ENCODE measurements around the gene FSD1L. TPM values are rescaled to one million over a fixed set of nuclear protein-coding genes. Genes with fewer than 3 reads are reported as not detected.

FSD1L gene
- polyA plus RNA-seq, 1 donor (not counting 4 experiments of a cell fraction or from before 2014, with no cell fraction given), result 5.2 TPM

DNA sequence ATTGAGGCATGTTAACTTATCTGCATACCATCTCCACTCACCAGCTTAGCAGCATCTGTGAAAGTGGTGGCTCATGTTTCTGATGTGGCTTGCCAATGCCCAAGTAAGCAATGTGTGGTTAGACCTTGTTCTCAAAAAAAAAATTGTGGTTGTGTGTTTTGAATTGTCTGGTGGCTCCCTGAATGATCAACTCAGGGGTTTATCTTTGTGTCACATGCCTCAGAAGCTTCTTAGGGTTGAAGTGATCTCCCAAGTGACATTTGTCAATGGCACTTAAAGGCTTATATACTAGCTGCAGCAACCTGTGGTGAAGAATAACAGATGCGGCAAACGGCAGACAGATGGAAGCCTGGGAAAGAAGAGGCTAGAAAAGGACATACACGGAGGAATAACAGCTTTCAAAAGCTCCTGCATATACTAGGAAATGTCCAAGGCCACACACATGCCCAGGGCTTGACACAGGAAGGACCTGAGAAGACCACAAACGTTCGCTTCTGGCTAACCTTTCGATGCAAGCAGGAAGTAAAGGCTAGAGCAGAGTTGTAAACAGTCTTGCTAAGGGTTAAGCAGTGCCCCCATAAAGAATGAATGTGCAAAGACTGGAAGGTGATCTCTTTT is 42.2 kb upstream of the FSD1L start:
- Histone ChIP-seq H3K4me1 (ENCODE audit: control insufficient read depth, extremely low read depth, insufficient read depth, low read length) (no peaks in the 10 kb centered on the region), H3K27ac (ENCODE audit: control insufficient read depth, insufficient read depth, low read length) (no peak overlapping the region), H2AFZ (ENCODE audit: control insufficient read depth, low read length) (no peak overlapping the region), H3K9me3 (ENCODE audit: control insufficient read depth, low read depth, low read length) (no peaks in the 10 kb centered on the region), H3K9ac (ENCODE audit: control insufficient read depth, extremely low read depth, insufficient read depth, low read length) (no peak overlapping the region), H3K27me3 (ENCODE audit: control insufficient read depth, extremely low read depth, insufficient read depth, low read length) (no peaks in the 10 kb centered on the region), H3K36me3 (ENCODE audit: control insufficient read depth in 2 of 2, extremely low read depth in 1 of 2, insufficient read depth in 2 of 2, low read length in 2 of 2) (no peaks in the 10 kb centered on the region), H3K9me1 (ENCODE audit: control insufficient read depth, extremely low read depth, insufficient read depth, low read length) (no peaks in the 10 kb centered on the region), H3K4me3 (ENCODE audit: control insufficient read depth in 2 of 3, extremely low read depth in 1 of 3, insufficient read depth in 2 of 3, low read depth in 1 of 3, low read length in 3 of 3) (no peak overlapping the region), H3K79me2 (ENCODE audit: control insufficient read depth, insufficient read depth, low read length) (no peaks in the 10 kb centered on the region), H4K20me1 (ENCODE audit: control insufficient read depth, extremely low read depth, insufficient read depth, low read length) (no peaks in the 10 kb centered on the region), H3K4me2 (ENCODE audit: control insufficient read depth, extremely low read depth, insufficient read depth, low read depth, low read length) (no peak overlapping the region)
- DNase-seq (ENCODE audit: low read depth, low spot score) (no peak), FAIRE-seq (no peak)
- TF ChIP-seq EZH2 (IDR thresholded peaks at IDR 0.05; ENCODE audit: low read length) (no peak), CTCF (optimal IDR thresholded peaks at IDR 0.05 in 1 of 3, IDR thresholded peaks at IDR 0.05 in 1 of 3, conservative IDR thresholded peaks at IDR 0.05 in 1 of 3; ENCODE audit: extremely low read depth in 1 of 3, insufficient read depth in 2 of 3, low read length in 3 of 3) (no peak)
- dilution Hi-C loops (cut with MboI; ENCODE audit: extremely low pct_ligation_motif_present, low sequenced_read_pairs), result no loop called here

- H3K4me3 ChIP-seq (ENCODE audit: control insufficient read depth in 2 of 3, extremely low read depth in 1 of 3, insufficient read depth in 2 of 3, low read depth in 1 of 3, low read length in 3 of 3), result no peak overlapping the region
- no peaks in the 10 kb centered on the region for H3K27me3 ChIP-seq (ENCODE audit: control insufficient read depth, extremely low read depth, insufficient read depth, low read length)
- H3K9me1 ChIP-seq (ENCODE audit: control insufficient read depth, extremely low read depth, insufficient read depth, low read length), result no peaks in the 10 kb centered on the region
- H3K9me3 ChIP-seq (ENCODE audit: control insufficient read depth, low read depth, low read length), result no peaks in the 10 kb centered on the region
- H3K4me1 ChIP-seq (ENCODE audit: control insufficient read depth, extremely low read depth, insufficient read depth, low read length), result no peaks in the 10 kb centered on the region
- no peak overlapping the region for H2AFZ ChIP-seq (ENCODE audit: control insufficient read depth, low read length)
- no peak overlapping the region for H3K4me2 ChIP-seq (ENCODE audit: control insufficient read depth, extremely low read depth, insufficient read depth, low read depth, low read length)
- TF ChIP-seq EZH2 (IDR thresholded peaks at IDR 0.05; ENCODE audit: low read length) (no peak), CTCF (optimal IDR thresholded peaks at IDR 0.05 in 1 of 3, IDR thresholded peaks at IDR 0.05 in 1 of 3, conservative IDR thresholded peaks at IDR 0.05 in 1 of 3; ENCODE audit: extremely low read depth in 1 of 3, insufficient read depth in 2 of 3, low read length in 3 of 3) (no peak)
- no peaks in the 10 kb centered on the region for H4K20me1 ChIP-seq (ENCODE audit: control insufficient read depth, extremely low read depth, insufficient read depth, low read length)
- H3K27ac ChIP-seq (ENCODE audit: control insufficient read depth, insufficient read depth, low read length), result no peak overlapping the region
- DNase-seq (ENCODE audit: low read depth, low spot score) (no peak), FAIRE-seq (no peak)
- dilution Hi-C loops (cut with MboI; ENCODE audit: extremely low pct_ligation_motif_present, low sequenced_read_pairs), result no loop called here
- H3K79me2 ChIP-seq (ENCODE audit: control insufficient read depth, insufficient read depth, low read length), result no peaks in the 10 kb centered on the region
- H3K9ac ChIP-seq (ENCODE audit: control insufficient read depth, extremely low read depth, insufficient read depth, low read length), result no peak overlapping the region
- H3K36me3 ChIP-seq (ENCODE audit: control insufficient read depth in 2 of 2, extremely low read depth in 1 of 2, insufficient read depth in 2 of 2, low read length in 2 of 2), result no peaks in the 10 kb centered on the region
Observed at GRCh38 chr9:105406369-105406768, 41.5 kb upstream of the FSD1L start.
